Skeletal muscle tissue (tissue), 4 donors: Measurements from ENCODE around the gene SESN3. TPM values are rescaled to one million over a fixed set of nuclear protein-coding genes. Genes with fewer than 3 reads are reported as not detected.
"Not testable (repeated sequence)": the region's sequence is repeated elsewhere in the genome, so short reads cannot be mapped to it uniquely, and the experiment has no call there.

Source experiments
- H3K27ac ChIP-seq: one replicate; pipeline ENCODE4 v1.7.0; 2013; ENCODE audit warnings: mild to moderate bottlenecking, low read depth, low read length, inconsistent platforms
- H3K27me3 ChIP-seq, 3 donors: one replicate each; pipeline ENCODE4 v1.7.0; 2013; ENCODE audit warnings: low read length in 3 of 3; ENCODE audit not compliant: control insufficient read depth in 3 of 3, insufficient read depth in 3 of 3
- H3K36me3 ChIP-seq, 3 donors: one replicate each; pipeline ENCODE4 v1.7.0; 2013; ENCODE audit warnings: low read length in 3 of 3; ENCODE audit not compliant: control insufficient read depth in 3 of 3, insufficient read depth in 3 of 3
- H3K4me1 ChIP-seq, 3 donors: one replicate each; pipeline ENCODE4 v1.7.0; 2013; ENCODE audit warnings: low read length in 3 of 3, mild to moderate bottlenecking in 3 of 3; ENCODE audit not compliant: control insufficient read depth in 3 of 3, insufficient read depth in 3 of 3
- H3K4me3 ChIP-seq, 3 donors: one replicate each; pipeline ENCODE4 v1.7.0; 2013; ENCODE audit warnings: low read length in 3 of 3
- H3K9ac ChIP-seq, 3 donors: one replicate each; pipeline ENCODE4 v1.7.0; 2013; ENCODE audit warnings: low read length in 3 of 3, mild to moderate bottlenecking in 3 of 3, moderate library complexity in 2 of 3, low read depth in 1 of 3
- H3K9me3 ChIP-seq, 3 donors: one replicate each; pipeline ENCODE4 v1.7.0; 2013; ENCODE audit warnings: low read length in 3 of 3; ENCODE audit not compliant: control insufficient read depth in 3 of 3
- total RNA-seq: library from RNA; depleted of rRNA; stranded (reverse); fragments of >200 nt; gene quantifications from one replicate; pipeline ENCODE4 v1.2.3, GENCODE V29; 2014
- donor health status: Osteomylitis.

The SESN3 gene
- total RNA-seq, 1 donor from 2014 or later: 93.4 TPM

- H3K27me3 ChIP-seq, H3K4me3 ChIP-seq, H3K27ac ChIP-seq, H3K4me1 ChIP-seq, H3K36me3 ChIP-seq, H3K9ac ChIP-seq, H3K9me3 ChIP-seq: not testable (repeated sequence)
These were observed 20.9 kb upstream of the SESN3 start for GRCh38 chr11:95251896-95252295.

DNA sequence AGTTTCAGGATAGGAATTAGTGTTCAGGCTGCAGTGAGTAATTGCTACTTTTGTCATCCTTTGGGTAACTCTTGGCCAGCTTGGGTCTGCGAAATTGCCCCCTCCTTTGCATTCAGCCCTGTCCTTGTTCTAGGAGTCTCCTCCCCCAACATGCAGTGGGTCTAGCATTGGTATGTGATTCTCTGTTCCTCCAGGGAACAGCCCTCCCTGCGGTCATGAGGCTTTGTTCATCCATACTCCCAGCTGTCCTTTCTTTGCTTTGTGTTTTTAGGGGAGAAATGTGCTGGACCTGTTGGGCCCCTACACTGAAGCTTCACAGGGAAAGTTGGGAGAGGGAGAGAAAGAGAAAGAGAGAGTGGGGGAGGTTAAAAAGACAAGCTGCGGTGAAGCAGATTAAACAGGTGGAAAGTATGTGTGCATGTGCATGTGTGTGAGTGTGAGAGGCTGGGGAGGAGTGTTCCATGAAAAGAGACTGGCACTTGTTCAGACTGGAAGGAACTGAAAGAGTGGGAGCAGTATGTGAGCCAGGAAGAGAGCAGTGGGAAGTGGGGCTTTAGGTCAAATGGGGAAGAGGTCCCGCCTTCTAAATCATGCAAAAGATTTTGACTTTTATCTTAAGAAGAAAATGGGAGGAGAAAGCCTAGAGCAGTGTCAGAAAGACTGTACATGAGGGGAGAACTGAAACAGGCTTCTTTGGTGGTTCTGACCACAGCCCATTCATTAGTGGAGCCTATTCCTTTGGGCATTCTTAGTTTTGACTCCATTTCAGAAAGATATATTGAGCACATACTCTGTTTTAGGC lies 17.9 kb upstream of the SESN3 start:
- Histone ChIP-seq H3K9me3 (no peaks in the 10 kb centered on the region), H3K4me1 (peaks cover 0 to 1% (median 0%) of the 10 kb centered on the region in 3 donors), H3K9ac (no peak overlapping the region), H3K4me3 (no peak overlapping the region), H3K27me3 (no peaks in the 10 kb centered on the region), H3K27ac (no peak overlapping the region), H3K36me3 (no peaks in the 10 kb centered on the region)

DNA sequence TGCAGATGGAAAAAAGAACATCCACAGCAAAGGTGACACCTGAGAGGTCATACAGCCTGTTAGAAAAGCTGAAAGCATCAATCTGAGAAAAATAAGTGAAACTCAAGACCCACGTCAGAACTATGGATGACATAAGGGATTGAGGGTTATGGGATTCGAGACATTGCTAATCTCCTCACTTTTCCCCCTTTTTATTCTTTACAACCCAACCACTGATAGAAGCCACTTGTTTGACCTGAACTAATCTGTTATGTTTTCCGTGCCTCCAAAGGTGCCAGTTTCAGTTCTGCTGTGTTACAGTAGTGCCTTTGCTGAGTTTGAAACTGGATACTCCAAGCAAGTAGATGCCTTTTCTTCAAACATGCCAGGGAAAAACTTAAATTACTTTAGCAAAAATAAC lies 16.9 kb upstream of the SESN3 start:
- H3K36me3 ChIP-seq: no peaks in the 10 kb centered on the region
- H3K27ac ChIP-seq: no peak overlapping the region
- H3K27me3 ChIP-seq: no peaks in the 10 kb centered on the region
- no peak overlapping the region for H3K4me3 ChIP-seq
- H3K4me1 ChIP-seq: no peaks in the 10 kb centered on the region
- H3K9me3 ChIP-seq: no peaks in the 10 kb centered on the region
- H3K9ac ChIP-seq: no peak overlapping the region

- no peak overlapping the region for H3K4me3 ChIP-seq
- no peaks in the 10 kb centered on the region for H3K36me3 ChIP-seq
- H3K9me3 ChIP-seq: no peaks in the 10 kb centered on the region
- H3K9ac ChIP-seq: no peak overlapping the region
- H3K27me3 ChIP-seq: no peaks in the 10 kb centered on the region
- H3K27ac ChIP-seq: no peak overlapping the region
- H3K4me1 ChIP-seq: no peaks in the 10 kb centered on the region
These were observed 16.2 kb upstream of the SESN3 start for GRCh38 chr11:95247127-95247684.

DNA sequence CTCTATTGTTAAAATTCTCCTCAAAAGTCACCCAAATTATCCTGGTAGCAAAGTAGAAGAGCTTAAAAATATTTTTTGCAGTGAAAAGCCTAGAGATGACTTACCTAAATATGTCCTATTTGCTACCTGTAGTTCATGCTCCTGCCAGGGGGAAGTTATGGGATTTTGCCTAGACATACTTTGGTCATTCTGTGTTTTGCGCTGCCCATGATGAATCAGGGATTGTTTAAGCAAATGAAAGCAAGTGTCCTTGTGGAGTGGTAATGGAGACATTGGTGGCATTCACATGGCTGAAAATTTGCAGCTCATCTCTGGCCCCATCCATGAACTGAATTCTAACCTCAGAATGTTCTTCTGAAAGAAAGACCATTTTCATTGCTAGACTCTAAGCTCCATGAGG lies 14.6 kb upstream of the SESN3 start:
- no peaks in the 10 kb centered on the region for H3K4me1 ChIP-seq

DNA sequence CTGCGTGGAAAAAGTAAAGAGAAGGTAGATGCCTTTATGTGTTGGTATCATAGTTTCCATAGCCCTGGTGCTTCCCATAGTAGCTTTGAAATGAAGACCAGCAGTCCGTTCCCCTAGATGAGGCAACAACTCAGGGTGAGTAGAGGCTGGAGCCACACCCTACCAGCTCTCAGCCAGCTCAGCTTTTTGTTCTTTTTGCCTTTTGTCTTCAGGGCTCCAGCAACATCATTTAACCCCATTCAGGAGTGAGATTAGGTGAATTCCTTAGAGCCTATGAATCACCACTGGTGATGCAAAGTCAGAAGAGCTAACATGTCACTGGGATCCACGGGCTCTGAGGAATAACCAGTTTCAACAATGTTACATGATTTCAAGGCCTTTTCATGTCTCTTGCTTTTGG lies 14.0 kb upstream of the SESN3 start:
- H3K4me3 ChIP-seq: no peak overlapping the region
- no peak overlapping the region for H3K27ac ChIP-seq
- H3K27me3 ChIP-seq: no peaks in the 10 kb centered on the region
- H3K36me3 ChIP-seq: no peaks in the 10 kb centered on the region
- no peak overlapping the region for H3K9ac ChIP-seq
- no peaks in the 10 kb centered on the region for H3K9me3 ChIP-seq
- no peaks in the 10 kb centered on the region for H3K4me1 ChIP-seq

More for the DNA sequence above, 14.6 kb upstream of the SESN3 start:
- Histone ChIP-seq H3K9ac (no peak overlapping the region), H3K27me3 (no peaks in the 10 kb centered on the region), H3K9me3 (no peaks in the 10 kb centered on the region), H3K36me3 (no peaks in the 10 kb centered on the region), H3K27ac (no peak overlapping the region), H3K4me3 (no peak overlapping the region)

DNA sequence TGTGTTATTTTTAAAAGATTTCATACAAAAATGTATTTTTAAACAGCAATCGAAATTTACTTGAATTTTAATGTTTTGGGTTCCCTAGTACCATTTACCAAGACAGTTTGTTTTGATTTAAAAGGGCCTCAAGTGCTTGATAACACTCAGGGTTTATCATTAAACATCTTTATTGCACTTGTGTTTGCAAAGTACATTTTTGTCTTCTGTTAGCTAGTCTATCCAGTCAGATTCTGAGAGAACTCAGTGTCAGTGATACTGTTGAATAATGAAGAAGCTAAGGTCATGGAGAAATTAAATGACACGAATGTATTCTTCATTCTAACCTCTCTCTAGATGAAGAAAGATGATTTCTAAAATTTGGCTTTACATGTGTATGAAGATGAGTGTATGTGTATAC lies 12.7 kb upstream of the SESN3 start:
- no peaks in the 10 kb centered on the region for H3K27me3 ChIP-seq
- H3K4me1 ChIP-seq: no peaks in the 10 kb centered on the region
- no peak overlapping the region for H3K9ac ChIP-seq
- H3K36me3 ChIP-seq: no peaks in the 10 kb centered on the region
- no peak overlapping the region for H3K27ac ChIP-seq
- no peak overlapping the region for H3K4me3 ChIP-seq
- no peaks in the 10 kb centered on the region for H3K9me3 ChIP-seq

- H3K9me3 ChIP-seq: no peaks in the 10 kb centered on the region
- H3K9ac ChIP-seq: no peak overlapping the region
- H3K27me3 ChIP-seq: no peaks in the 10 kb centered on the region
- no peaks in the 10 kb centered on the region for H3K36me3 ChIP-seq
- H3K4me3 ChIP-seq: no peak overlapping the region
- no peak overlapping the region for H3K27ac ChIP-seq
- H3K4me1 ChIP-seq: no peaks in the 10 kb centered on the region
These were observed 12.0 kb upstream of the SESN3 start for GRCh38 chr11:95242845-95243605.

- no peaks in the 10 kb centered on the region for H3K9me3 ChIP-seq
- H3K36me3 ChIP-seq: no peaks in the 10 kb centered on the region
- peak overlapping the region; percentile 22 for H3K27ac ChIP-seq
- H3K4me3 ChIP-seq: no peak overlapping the region
- H3K9ac ChIP-seq: no peak overlapping the region
- H3K27me3 ChIP-seq: no peaks in the 10 kb centered on the region
- no peaks in the 10 kb centered on the region for H3K4me1 ChIP-seq
These were observed 11.3 kb upstream of the SESN3 start for GRCh38 chr11:95242091-95242844.
